ENCODE results near the gene SATL1. TPM values are rescaled to one million over a fixed set of nuclear protein-coding genes. Genes with fewer than 3 reads are reported as not detected.

The SATL1 gene
- total and polyA plus RNA-seq, 9 donors = 0.02 to 0.10 TPM; not detected in 7

DNA sequence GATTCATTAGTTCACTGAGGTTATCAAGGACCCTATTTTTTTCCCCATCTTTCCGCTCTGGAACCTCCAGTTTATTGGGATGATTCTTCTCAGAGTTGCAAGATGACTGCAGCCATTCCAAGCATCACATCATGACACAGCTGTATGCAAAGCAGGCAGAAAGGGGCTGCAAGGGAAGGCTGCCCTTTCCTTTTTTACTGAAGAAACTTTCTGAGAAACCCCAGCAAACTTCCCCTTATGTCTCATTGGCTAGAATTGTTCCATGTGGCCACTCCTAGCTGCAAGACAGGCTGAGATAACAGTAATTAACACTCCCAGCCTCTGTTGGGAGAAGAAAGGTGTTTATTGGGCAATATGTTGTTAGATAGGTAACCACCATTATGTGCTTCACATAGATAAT lies 102.6 kb downstream of the SATL1 start:
- 54 to 66% (median 63%) methylated on average over 1 of the region's 1 CpG for WGBS, 3 donors
- Histone ChIP-seq H3K4me3 (no peak overlapping the region), H3K27ac (no peak overlapping the region), H3K36me3 (no peaks in the 10 kb centered on the region), H3K27me3 (no peaks in the 10 kb centered on the region), H3K9me3 (no peaks in the 10 kb centered on the region), H3K4me1 (ENCODE audit: insufficient read depth) (no peaks in the 10 kb centered on the region)
- TF ChIP-seq EP300 (IDR thresholded peaks at IDR 0.05) = no peak
- TF ChIP-seq, protein P1, sequence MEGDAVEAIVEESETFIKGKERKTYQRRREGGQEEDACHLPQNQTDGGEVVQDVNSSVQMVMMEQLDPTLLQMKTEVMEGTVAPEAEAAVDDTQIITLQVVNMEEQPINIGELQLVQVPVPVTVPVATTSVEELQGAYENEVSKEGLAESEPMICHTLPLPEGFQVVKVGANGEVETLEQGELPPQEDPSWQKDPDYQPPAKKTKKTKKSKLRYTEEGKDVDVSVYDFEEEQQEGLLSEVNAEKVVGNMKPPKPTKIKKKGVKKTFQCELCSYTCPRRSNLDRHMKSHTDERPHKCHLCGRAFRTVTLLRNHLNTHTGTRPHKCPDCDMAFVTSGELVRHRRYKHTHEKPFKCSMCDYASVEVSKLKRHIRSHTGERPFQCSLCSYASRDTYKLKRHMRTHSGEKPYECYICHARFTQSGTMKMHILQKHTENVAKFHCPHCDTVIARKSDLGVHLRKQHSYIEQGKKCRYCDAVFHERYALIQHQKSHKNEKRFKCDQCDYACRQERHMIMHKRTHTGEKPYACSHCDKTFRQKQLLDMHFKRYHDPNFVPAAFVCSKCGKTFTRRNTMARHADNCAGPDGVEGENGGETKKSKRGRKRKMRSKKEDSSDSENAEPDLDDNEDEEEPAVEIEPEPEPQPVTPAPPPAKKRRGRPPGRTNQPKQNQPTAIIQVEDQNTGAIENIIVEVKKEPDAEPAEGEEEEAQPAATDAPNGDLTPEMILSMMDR (IDR thresholded peaks at IDR 0.05) = no peak
- TF ChIP-seq POLR2A (IDR thresholded peaks at IDR 0.05) = no peak
- DNase-seq = no peak
- intact Hi-C loops (cut with DNase I) = no loop called here

DNA sequence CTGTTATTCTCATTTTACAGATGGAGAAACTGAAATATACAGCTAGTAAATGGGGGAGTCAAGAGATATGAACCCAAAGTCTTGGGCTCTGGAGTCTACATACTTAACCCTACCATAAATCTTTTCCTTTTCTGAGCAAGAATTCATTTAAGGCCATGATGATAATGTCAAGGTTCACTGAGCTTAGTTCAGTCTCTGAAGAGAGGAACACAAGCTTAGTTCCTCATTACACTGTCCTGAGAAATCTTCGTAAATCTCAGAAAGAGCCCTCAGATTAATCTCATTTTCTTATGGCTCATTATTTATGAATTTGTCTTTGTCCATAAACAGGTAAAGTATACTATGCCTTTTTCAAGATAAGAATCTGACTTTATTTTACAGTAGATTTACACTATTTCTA lies 104.2 kb downstream of the SATL1 start:
- Histone ChIP-seq H3K36me3 (no peaks in the 10 kb centered on the region), H3K27ac (no peak overlapping the region), H3K27me3 (no peaks in the 10 kb centered on the region), H3K9me3 (no peaks in the 10 kb centered on the region), H3K4me1 (ENCODE audit: insufficient read depth) (no peaks in the 10 kb centered on the region), H3K4me3 (no peak overlapping the region)
- 55 to 71% (median 66%) methylated on average over 1 of the region's 1 CpG for WGBS, 3 donors
- no peak for DNase-seq
- TF ChIP-seq POLR2A (IDR thresholded peaks at IDR 0.05) = no peak
- TF ChIP-seq, protein P1 (IDR thresholded peaks at IDR 0.05) = no peak
- no peak for TF ChIP-seq EP300 (IDR thresholded peaks at IDR 0.05)
- intact Hi-C loops (cut with DNase I) = no loop called here

DNA sequence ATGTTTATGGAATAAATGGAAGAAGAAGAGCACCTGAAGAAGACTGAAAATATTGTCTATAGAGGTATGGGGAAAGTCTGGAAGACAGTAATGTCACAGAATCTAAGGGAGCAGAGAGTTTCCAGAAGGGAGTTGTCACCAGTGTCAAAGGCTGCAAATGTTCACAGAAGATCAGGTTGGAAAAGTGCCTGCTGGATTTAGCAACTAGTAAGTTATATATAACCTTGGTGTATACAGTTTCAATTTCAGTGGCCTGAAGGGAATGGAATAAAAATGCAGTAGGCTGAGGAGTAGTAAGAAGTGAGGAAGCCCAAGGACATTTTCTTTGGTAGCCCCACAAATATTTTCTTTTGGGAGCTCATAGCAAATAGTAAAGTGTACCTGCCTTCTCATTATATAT lies 107.2 kb downstream of the SATL1 start:
- Histone ChIP-seq H3K27ac (no peak overlapping the region), H3K4me1 (ENCODE audit: insufficient read depth) (no peaks in the 10 kb centered on the region), H3K4me3 (no peak overlapping the region), H3K9me3 (no peaks in the 10 kb centered on the region), H3K27me3 (no peaks in the 10 kb centered on the region), H3K36me3 (no peaks in the 10 kb centered on the region)
- TF ChIP-seq EP300 (IDR thresholded peaks at IDR 0.05) (no peak), POLR2A (IDR thresholded peaks at IDR 0.05) (no peak)
- TF ChIP-seq, protein P1 (IDR thresholded peaks at IDR 0.05) = no peak
- intact Hi-C loops (cut with DNase I) = no loop called here
- DNase-seq = no peak

DNA sequence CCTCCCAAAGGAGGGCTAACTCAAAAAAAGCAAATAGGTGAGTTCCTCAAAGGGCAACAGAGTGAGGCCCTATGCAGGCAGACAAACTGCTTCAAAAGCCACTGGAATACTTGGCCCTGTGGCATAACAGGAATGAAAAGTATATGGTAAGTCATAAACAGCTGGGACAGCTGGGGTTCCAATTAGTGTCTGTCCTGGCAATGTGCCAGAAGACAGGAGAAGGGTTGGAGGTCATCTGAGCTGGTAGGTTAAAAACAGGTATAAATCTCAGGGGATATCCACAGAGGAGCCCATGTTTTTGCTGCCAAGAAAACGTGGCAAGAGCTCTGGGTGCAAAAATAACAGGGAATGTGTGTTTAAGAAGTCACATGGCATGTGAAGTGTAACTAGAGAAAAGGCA lies 128.3 kb downstream of the SATL1 start:
- H3K27me3 ChIP-seq = no peaks in the 10 kb centered on the region
- no peak for DNase-seq
- H3K4me1 ChIP-seq (ENCODE audit: insufficient read depth) = no peaks in the 10 kb centered on the region
- TF ChIP-seq POLR2A (IDR thresholded peaks at IDR 0.05) = no peak
- no peak for TF ChIP-seq EP300 (IDR thresholded peaks at IDR 0.05)
- TF ChIP-seq, protein P1 (IDR thresholded peaks at IDR 0.05) = no peak
- H3K4me3 ChIP-seq = no peak overlapping the region
- H3K9me3 ChIP-seq = no peaks in the 10 kb centered on the region
- H3K36me3 ChIP-seq = no peaks in the 10 kb centered on the region
- WGBS, 3 donors = 7 to 12% (median 7%) methylated on average over 1 of the region's 1 CpG
- intact Hi-C loops (cut with DNase I) = no loop called here
- no peak overlapping the region for H3K27ac ChIP-seq

DNA sequence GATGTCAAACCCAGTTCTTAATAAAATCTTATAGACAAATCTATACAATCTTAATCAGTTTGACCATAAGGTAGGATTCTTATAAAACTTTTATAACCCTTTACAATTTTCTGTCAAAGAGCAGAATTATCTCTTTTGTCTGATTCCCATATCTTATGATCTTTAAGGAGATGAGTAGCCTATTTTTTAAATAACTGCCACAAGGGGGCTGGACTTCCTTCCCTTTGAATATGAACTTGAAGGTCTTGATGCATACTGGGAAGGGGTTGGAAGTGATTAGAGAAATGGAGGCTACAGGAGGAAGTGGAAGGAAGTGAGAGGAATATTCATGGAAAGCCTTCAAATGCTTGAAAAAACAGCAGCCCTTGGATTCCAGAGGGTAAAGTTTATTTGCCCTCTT lies 128.8 kb downstream of the SATL1 start:
- no peak overlapping the region for H3K4me3 ChIP-seq
- no peaks in the 10 kb centered on the region for H3K27me3 ChIP-seq
- H3K4me1 ChIP-seq (ENCODE audit: insufficient read depth) = no peaks in the 10 kb centered on the region
- intact Hi-C loops (cut with DNase I) = no loop called here
- DNase-seq = no peak
- H3K36me3 ChIP-seq = no peaks in the 10 kb centered on the region
- no peak overlapping the region for H3K27ac ChIP-seq
- H3K9me3 ChIP-seq = no peaks in the 10 kb centered on the region
- TF ChIP-seq, protein P1 (IDR thresholded peaks at IDR 0.05) = no peak
- TF ChIP-seq EP300 (IDR thresholded peaks at IDR 0.05) (no peak), POLR2A (IDR thresholded peaks at IDR 0.05) (no peak)

Measured in ovary (tissue), 9 donors.